ENCODE data around the gene ATG16L1. TPM values are rescaled to one million over a fixed set of nuclear protein-coding genes. Genes with fewer than 3 reads are reported as not detected.

ATG16L1 gene
- polyA plus RNA-seq, 1 donor, result 17.4 TPM

DNA sequence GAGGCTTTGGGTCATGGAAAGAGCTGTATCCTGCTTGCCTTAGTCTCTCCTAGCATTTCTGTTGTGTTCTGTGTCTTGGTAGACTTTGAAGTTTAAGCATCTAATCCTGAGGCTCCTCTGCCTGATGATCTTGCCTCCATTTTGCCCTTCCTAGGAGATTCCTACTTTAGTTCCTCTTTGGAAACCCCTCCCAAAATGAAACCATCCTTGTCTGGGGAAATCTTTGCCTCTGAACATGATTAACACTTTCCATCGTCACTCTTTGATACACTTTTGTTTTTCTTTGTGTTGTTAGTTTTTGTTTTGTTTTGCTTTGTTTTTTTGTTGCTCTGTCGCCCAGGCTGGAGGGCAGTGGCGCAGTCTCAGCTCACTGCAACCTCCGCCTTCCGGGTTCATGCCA is 9.2 kb downstream of the ATG16L1 start:
- DNase-seq (ENCODE audit: low read depth), result no peak

- DNase-seq (ENCODE audit: low read depth), result no peak
Observed at GRCh38 chr2:233261819-233262555, 10.5 kb downstream of the ATG16L1 start.

- DNase-seq (ENCODE audit: low read depth), result no peak
Observed at GRCh38 chr2:233262562-233262961, 11.1 kb downstream of the ATG16L1 start.

DNA sequence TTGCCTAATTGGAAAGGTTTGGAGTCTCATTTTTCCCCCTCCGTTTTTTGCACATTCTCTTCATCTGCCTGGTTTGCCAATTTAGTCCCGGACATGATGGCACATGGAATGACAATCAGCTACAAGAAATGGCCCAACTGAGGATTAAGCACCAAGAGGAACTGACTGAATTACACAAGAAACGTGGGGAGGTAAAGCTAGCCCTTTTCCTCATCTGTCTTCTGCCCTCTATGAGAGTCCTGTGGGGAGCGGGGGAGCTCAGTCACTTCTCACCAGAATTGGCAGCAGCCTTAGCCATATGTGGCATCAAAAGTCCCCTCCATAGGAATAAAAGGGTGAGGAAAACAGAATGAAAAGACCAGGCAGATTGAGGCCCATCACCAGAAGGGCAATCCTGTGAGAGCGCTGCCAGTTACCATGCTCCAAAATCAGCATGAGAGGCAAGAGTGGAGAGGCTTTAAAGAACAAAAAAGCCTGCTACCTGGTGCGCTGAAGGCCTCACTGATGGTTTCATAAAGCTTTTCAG is 11.6 kb downstream of the ATG16L1 start:
- DNase-seq (ENCODE audit: low read depth), result no peak

DNA sequence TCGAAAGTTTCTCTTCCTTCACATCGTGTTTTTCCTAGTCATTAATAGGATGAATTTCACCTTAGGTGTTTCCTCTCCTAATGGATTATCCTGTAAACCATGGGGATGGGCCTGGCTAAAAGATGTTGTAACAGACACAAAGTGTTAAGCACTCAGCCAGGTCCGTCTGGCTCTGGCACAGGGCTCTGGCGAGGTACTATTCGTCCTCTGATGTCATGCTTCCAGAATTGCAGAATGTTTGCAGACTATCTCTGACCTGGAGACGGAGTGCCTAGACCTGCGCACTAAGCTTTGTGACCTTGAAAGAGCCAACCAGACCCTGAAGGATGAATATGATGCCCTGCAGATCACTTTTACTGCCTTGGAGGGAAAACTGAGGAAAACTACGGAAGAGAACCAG is 13.2 kb downstream of the ATG16L1 start:
- DNase-seq (ENCODE audit: low read depth), result no peak

DNA sequence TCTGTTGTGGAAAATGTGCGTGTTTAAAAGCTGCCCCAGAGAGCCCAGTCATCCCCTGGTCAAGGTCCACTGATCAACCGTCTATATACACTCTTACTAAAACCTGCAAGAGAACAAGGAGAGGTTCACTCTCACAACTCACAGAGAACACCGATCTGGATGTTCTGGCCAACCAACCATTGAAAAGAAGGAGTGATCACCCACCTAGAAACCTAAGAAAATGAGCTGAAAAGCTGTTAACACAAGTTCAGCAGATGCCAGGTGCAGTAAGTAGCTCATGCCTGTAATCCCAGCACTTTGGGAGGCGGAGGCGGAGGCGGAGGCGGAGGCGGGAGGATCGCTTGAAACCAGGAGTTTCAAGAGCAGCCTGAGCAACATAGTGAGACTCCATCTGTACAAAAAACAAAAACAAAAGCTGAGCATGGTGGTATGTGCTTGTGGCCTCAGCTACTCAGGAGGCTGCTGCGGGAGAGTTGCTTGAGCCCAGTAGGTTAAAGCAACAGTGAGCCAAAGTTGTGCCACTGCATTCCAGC is 14.5 kb downstream of the ATG16L1 start:
- no peak for DNase-seq (ENCODE audit: low read depth)

DNA sequence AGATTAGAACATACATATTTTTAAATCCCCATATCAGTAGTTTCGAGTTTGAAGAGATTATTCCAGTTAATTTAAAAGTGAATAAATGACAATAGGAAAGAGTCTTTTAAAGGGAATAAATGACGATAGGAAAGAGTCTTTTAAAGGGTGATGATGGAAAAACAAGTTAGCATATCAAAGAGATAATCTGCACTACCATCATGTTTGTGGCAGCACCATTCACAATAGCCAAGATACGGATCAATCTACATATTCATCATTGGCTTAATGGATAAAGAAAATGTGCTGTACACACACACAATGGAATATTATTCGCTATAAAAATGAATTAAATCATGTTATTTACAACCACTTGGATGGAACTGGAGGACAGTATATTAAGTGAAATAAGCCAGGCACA is 15.0 kb downstream of the ATG16L1 start:
- no peak for DNase-seq (ENCODE audit: low read depth)

DNA sequence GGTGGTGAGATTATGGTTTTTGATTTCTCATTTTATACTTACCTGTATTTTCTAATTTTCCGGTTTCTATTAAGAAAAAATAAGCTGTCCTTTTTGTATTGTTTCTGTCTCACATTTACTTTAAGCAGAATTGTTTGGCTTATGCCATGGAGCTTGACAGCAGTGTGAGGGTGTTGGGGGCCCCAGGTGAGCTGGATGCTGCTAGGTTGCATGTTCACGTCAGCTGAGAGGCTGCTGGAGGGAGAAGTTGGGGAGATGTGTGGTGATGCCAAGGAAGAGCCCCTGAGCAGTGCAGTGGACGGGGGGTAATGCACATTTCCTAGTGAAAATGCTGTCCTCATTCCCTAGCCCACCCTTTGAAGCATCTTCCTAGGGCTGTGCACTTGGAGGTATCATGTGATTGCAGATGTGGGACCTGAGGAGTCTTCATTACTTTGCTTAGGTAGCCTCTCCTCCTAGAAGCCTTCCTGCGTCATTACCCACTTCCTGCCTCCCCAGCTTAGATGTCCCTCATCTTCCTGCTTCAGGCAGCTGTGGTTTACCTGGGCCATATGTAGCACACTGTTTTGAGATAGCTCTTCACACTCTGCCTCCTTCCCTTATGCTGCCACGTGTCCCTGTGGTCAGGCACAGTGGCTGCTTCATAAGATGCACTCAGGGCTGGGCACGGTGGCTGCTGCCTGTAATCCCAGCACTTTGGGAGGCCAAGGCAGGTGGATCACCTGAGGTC is 16.2 kb downstream of the ATG16L1 start:
- DNase-seq (ENCODE audit: low read depth), result no peak

DNA sequence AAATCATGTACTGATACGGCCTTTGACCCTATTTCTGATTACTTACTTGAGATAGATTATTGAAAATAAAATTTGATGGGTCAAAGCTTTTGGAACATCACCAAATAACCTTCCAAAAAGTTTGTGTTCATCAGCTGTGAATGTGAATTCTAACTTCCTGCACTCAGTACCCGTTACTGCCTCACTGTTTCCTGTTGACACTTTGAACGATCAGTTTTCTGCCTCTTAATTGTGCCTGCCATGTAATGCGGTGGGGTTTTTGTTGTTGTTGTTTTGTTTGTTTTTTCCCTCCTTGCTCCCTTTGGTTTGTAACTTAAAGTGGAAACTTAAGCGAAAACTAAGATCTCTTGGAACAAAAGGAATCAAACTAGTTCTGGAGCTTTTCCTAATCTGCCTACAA is 18.9 kb downstream of the ATG16L1 start:
- DNase-seq (ENCODE audit: low read depth), result no peak

- DNase-seq (ENCODE audit: low read depth), result no peak
Observed at GRCh38 chr2:233270951-233271350, 19.5 kb downstream of the ATG16L1 start.

- no peak for DNase-seq (ENCODE audit: low read depth)
Observed at GRCh38 chr2:233271693-233272092, 20.2 kb downstream of the ATG16L1 start.

DNA sequence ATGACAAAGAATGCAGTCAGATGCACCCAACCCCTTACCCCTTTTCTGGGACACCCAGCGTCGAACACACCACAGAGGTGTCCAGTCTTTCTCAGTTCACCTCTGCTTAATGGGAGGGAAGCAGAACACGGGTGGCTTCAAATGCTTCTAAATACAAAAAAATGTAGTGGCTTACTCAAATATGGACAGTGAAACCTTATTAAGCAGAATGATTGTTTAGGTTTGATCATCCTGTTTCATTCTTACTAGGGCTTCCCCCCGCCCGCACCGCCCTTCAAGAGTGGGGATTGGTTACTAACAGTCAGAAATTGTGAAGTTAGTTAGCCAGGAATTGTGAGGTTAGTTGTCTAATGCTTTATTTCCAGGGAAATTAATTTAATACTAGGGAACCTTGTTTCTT is 21.6 kb downstream of the ATG16L1 start:
- DNase-seq (ENCODE audit: low read depth), result no peak

DNA sequence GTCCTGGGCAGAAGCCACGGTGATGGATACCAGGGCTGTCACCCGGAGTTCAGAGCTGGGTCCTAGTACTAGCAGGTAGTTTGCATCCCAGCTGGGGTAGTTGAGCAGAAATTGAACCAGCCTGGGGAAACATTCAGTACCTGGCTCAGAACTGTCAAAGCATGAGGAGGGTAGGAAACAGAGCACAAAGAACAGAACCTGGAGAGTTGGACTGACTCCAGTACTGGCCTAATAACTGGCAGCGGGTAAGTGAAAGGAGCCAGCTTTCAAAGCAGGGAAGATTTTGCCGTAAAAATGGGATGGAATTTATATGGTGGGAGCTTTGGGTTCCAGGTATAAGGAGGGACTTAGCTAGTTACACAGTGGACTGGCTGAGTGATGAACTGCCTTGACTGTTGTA is 23.8 kb downstream of the ATG16L1 start:
- no peak for DNase-seq (ENCODE audit: low read depth)

DNA sequence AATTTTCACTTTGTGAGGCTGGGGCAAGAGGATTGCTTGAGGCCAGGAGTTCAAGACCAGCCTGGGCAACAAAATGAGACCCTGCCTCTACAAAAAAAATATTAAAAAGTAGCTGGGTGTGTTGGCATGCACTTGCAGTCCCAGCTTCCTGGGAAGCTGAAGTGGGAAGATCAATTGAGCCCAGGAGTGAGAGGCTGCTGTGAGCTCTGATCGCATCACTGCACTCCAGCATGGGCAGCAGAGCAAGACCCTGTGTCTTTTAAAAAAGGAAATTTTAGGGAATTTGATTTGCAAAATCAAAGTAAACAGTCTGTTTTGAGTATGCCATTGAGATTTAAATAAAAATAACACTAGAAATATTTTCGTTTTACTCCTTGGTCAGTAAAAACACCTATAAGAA is 27.4 kb downstream of the ATG16L1 start:
- no peak for DNase-seq (ENCODE audit: low read depth)

- no peak for DNase-seq (ENCODE audit: low read depth)
Observed at GRCh38 chr2:233280114-233280693, 28.7 kb downstream of the ATG16L1 start.

GRCh38 chr2:233281553-233281952 is 30.1 kb downstream of the ATG16L1 start:
- no peak for DNase-seq (ENCODE audit: low read depth)

GRCh38 chr2:233281992-233282603 is 30.6 kb downstream of the ATG16L1 start:
- no peak for DNase-seq (ENCODE audit: low read depth)

DNA sequence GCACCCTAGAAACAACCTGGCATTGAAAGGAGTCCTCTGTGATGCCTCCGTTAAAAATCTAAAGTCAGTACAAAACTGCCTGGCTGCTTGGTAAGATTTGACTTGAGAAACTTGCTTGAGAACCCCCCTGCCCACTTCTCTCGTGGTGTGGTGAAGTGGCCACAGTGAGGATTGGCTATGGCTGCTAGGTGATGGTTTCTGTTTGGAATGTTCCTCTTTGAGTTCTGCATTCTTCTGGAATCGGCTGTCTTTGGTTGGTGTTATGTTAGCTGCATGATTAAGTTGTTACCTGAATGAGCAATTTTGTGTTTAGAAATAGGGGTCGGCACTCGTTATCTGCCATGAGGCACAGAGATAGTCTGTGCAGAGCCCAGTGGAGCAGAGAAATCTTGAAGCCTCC is 34.4 kb downstream of the ATG16L1 start:
- no peak for DNase-seq (ENCODE audit: low read depth)

- no peak for DNase-seq (ENCODE audit: low read depth)
Observed at GRCh38 chr2:233287871-233288270, 36.4 kb downstream of the ATG16L1 start.

- DNase-seq (ENCODE audit: low read depth), result no peak
Observed at GRCh38 chr2:233288663-233289062, 37.2 kb downstream of the ATG16L1 start.

GRCh38 chr2:233289648-233290047 is 38.2 kb downstream of the ATG16L1 start:
- no peak for DNase-seq (ENCODE audit: low read depth)
